Endothelial cell of umbilical vein (primary cell): ENCODE results near the gene CALN1.

Source experiments
- CTCF ChIP-seq, 2 donors: IDR thresholded peaks; 1 replicate in 1 of 2; 2 replicates in 1 of 2; pipeline ENCODE4 v1.5.1; 2011; ENCODE audit warnings: low read length in 2 of 2, mild to moderate bottlenecking in 2 of 2, moderate library complexity in 2 of 2, control low read depth in 1 of 2, inconsistent platforms in 1 of 2, low read depth in 1 of 2; ENCODE audit not compliant: insufficient read depth in 1 of 2; ENCODE audit errors: extremely low read depth in 1 of 2
- EZH2 ChIP-seq: IDR thresholded peaks from 2 replicates; pipeline ENCODE4 v1.6.1; 2012; ENCODE audit warnings: borderline replicate concordance, low read depth, mild to moderate bottlenecking, moderate library complexity, low read length, inconsistent platforms; ENCODE audit not compliant: severe bottlenecking
- FOS ChIP-seq: IDR thresholded peaks from 2 replicates; pipeline ENCODE4 v1.6.1; 2011; ENCODE audit warnings: mild to moderate bottlenecking, low read length, moderate library complexity, borderline replicate concordance; ENCODE audit not compliant: insufficient read depth
- GATA2 ChIP-seq: IDR thresholded peaks from 2 replicates; pipeline ENCODE4 v1.7.0; 2011; ENCODE audit warnings: low read depth, mild to moderate bottlenecking, moderate library complexity, mixed read lengths, low read length; ENCODE audit not compliant: insufficient read length, insufficient read depth
- JUN ChIP-seq: IDR thresholded peaks from 2 replicates; pipeline ENCODE4 v1.6.1; 2011; ENCODE audit warnings: borderline replicate concordance, low read depth; ENCODE audit not compliant: insufficient read length, insufficient read depth
- MAX ChIP-seq: IDR thresholded peaks from 2 replicates; pipeline ENCODE4 v1.6.1; 2011; ENCODE audit not compliant: insufficient read depth, insufficient read length
- MYC ChIP-seq: IDR thresholded peaks from one replicate; pipeline ENCODE4 v1.6.1; 2011; ENCODE audit warnings: mild to moderate bottlenecking, low read depth, low read length
- POLR2A ChIP-seq: IDR thresholded peaks from 2 replicates; pipeline ENCODE4 v1.6.1; 2012; ENCODE audit warnings: low read depth, mild to moderate bottlenecking, control low read depth, low read length
- POLR2AphosphoS5 ChIP-seq: IDR thresholded peaks from 2 replicates; pipeline ENCODE4 v1.6.1; 2012; ENCODE audit warnings: low read depth, mild to moderate bottlenecking, control low read depth, low read length, moderate library complexity; ENCODE audit not compliant: insufficient read depth

GRCh38 chr7:72176875-72177274 is 235.3 kb downstream of the CALN1 start:
- no peak for TF ChIP-seq CTCF (IDR thresholded peaks at IDR 0.05; ENCODE audit: extremely low read depth in 1 of 2, insufficient read depth in 1 of 2, low read depth in 1 of 2, low read length in 2 of 2)
- TF ChIP-seq EZH2: no peak
- TF ChIP-seq POLR2A: no peak
- TF ChIP-seq MAX: no peak
- no peak for TF ChIP-seq POLR2AphosphoS5
- TF ChIP-seq MYC: no peak
- TF ChIP-seq GATA2: no peak
- TF ChIP-seq FOS: no peak
- no peak for TF ChIP-seq JUN
